HG03457 (cell line): ENCODE results near the gene CRABP2.
A peak's percentile ranks its signal among the peaks of the same experiment; 100 is the strongest.

Experiments used
- ATAC-seq: cut with Tn5 transposase; IDR thresholded peaks from one replicate; pipeline ENCODE4 v1.9.1; 2021; ENCODE audit warnings: moderate number of reproducible peaks; ENCODE audit not compliant: unreplicated experiment

CRABP2 gene

GRCh38 chr1:156742017-156742416, 36.6 kb upstream of the CRABP2 start:
- ATAC-seq: no peak

GRCh38 chr1:156741481-156741983, 36.1 kb upstream of the CRABP2 start:
- peak; percentile 2 for ATAC-seq

GRCh38 chr1:156740741-156741480, 35.5 kb upstream of the CRABP2 start, which contains the start of gene MRPL24:
MRPL24 (minus strand) TSS chr1:156741088; CDS start chr1:156738704, 2,384 bp downstream.
- peak; percentile 75 for ATAC-seq

- no peak for ATAC-seq
Measured at GRCh38 chr1:156740237-156740740, 34.9 kb upstream of the CRABP2 start.

- no peak for ATAC-seq
Measured at GRCh38 chr1:156738916-156739315, 33.5 kb upstream of the CRABP2 start.

GRCh38 chr1:156738407-156738806, 33.0 kb upstream of the CRABP2 start:
- no peak for ATAC-seq

- ATAC-seq: no peak
Measured at GRCh38 chr1:156733989-156734584, 28.7 kb upstream of the CRABP2 start.

- ATAC-seq: peak; percentile 69
Measured at GRCh38 chr1:156728599-156729462, 23.4 kb upstream of the CRABP2 start, which contains the start of gene ISG20L2. ISG20L2 (minus strand) TSS chr1:156728766; CDS start chr1:156727652, 1,114 bp downstream.

- peak; percentile 50 for ATAC-seq
Measured at GRCh38 chr1:156727926-156728598, 22.7 kb upstream of the CRABP2 start, which contains the start of gene METTL25B. METTL25B (plus strand) TSS chr1:156728469; CDS start chr1:156729105, 636 bp downstream.

GRCh38 chr1:156727492-156727891, 22.1 kb upstream of the CRABP2 start:
- ATAC-seq: no peak

GRCh38 chr1:156726549-156727226, 21.3 kb upstream of the CRABP2 start:
- no peak for ATAC-seq

- no peak for ATAC-seq
Measured at GRCh38 chr1:156725683-156726280, 20.4 kb upstream of the CRABP2 start.

GRCh38 chr1:156721535-156721934, 16.2 kb upstream of the CRABP2 start:
- no peak for ATAC-seq

- no peak for ATAC-seq
Measured at GRCh38 chr1:156721131-156721530, 15.7 kb upstream of the CRABP2 start.

GRCh38 chr1:156717351-156717750, 12.0 kb upstream of the CRABP2 start:
- ATAC-seq: no peak

GRCh38 chr1:156714830-156715229, 9.4 kb upstream of the CRABP2 start:
- ATAC-seq: no peak

GRCh38 chr1:156712626-156713025, 7.2 kb upstream of the CRABP2 start:
- ATAC-seq: no peak

- ATAC-seq: no peak
Measured at GRCh38 chr1:156711011-156711817, 5.8 kb upstream of the CRABP2 start.
